Mammary epithelial cell (primary cell): ENCODE results near the gene KLHL17.

Experiments used
- CTCF ChIP-seq, 2 donors: IDR thresholded peaks in 1 of 2; conservative IDR thresholded peaks in 1 of 2; 2 replicates each; pipeline ENCODE4 v1.5.1; 2011 to 2012; ENCODE audit warnings: inconsistent platforms in 2 of 2, low read length in 2 of 2, mild to moderate bottlenecking in 2 of 2, control low read depth in 1 of 2, low read depth in 1 of 2; ENCODE audit not compliant: insufficient read depth in 1 of 2; ENCODE audit errors: extremely low read depth in 1 of 2
- EZH2 ChIP-seq: IDR thresholded peaks from 2 replicates; pipeline ENCODE4 v1.6.1; 2012; ENCODE audit warnings: low read length, inconsistent platforms, borderline replicate concordance

GRCh38 chr1:913491-914130, 46.8 kb upstream of the KLHL17 start:
- no peak for TF ChIP-seq CTCF (conservative IDR thresholded peaks at IDR 0.05 in 1 of 2, IDR thresholded peaks at IDR 0.05 in 1 of 2; ENCODE audit: extremely low read depth in 1 of 2, insufficient read depth in 1 of 2, low read depth in 1 of 2, low read length in 2 of 2)
- TF ChIP-seq EZH2 = no peak
